Measurements from ENCODE around the gene MTCL1.

Gene MTCL1

GRCh38 chr18:8820396-8821082, 115.2 kb downstream of the MTCL1 start:
- Histone ChIP-seq H3K9ac (ENCODE audit: low read length) (no peak overlapping the region), H3K27me3 (ENCODE audit: insufficient read depth, low read length) (no peaks in the 10 kb centered on the region), H3K9me3 (ENCODE audit: low read length) (no peaks in the 10 kb centered on the region), H3K4me1 (ENCODE audit: insufficient read depth, low read length, severe bottlenecking) (no peaks in the 10 kb centered on the region), H3K27ac (ENCODE audit: low read depth, low read length, poor library complexity, severe bottlenecking) (no peak overlapping the region), H3K9me2 (ENCODE audit: low read depth, low read length) (no peaks in the 10 kb centered on the region), H3K4me3 (ENCODE audit: low read depth, low read length, poor library complexity, severe bottlenecking) (no peak overlapping the region), H3K4me2 (ENCODE audit: low read length) (no peak overlapping the region), H3K36me3 (ENCODE audit: insufficient read depth, low read length) (peaks cover 88% of the 10 kb centered on the region), H2AFZ (ENCODE audit: low read length) (no peak overlapping the region), H3K79me2 (ENCODE audit: insufficient read depth, low read length) (no peaks in the 10 kb centered on the region), H3F3A (ENCODE audit: insufficient read depth, low read length) (no peaks in the 10 kb centered on the region), H4K20me1 (ENCODE audit: insufficient read depth, low read length) (no peaks in the 10 kb centered on the region)
- TF ChIP-seq EZH2 (IDR thresholded peaks at IDR 0.05; ENCODE audit: borderline replicate concordance, low read length) (no peak), CTCF (IDR thresholded peaks at IDR 0.05; ENCODE audit: low read length) (no peak)

GRCh38 chr18:8821083-8821465, 115.7 kb downstream of the MTCL1 start:
- Histone ChIP-seq H3K9ac (ENCODE audit: low read length) (no peak overlapping the region), H3K4me2 (ENCODE audit: low read length) (no peak overlapping the region), H3K9me2 (ENCODE audit: low read depth, low read length) (no peaks in the 10 kb centered on the region), H3K79me2 (ENCODE audit: insufficient read depth, low read length) (no peaks in the 10 kb centered on the region), H3K4me3 (ENCODE audit: low read depth, low read length, poor library complexity, severe bottlenecking) (no peak overlapping the region), H3K9me3 (ENCODE audit: low read length) (no peaks in the 10 kb centered on the region), H3K4me1 (ENCODE audit: insufficient read depth, low read length, severe bottlenecking) (no peaks in the 10 kb centered on the region), H2AFZ (ENCODE audit: low read length) (no peak overlapping the region), H3K36me3 (ENCODE audit: insufficient read depth, low read length) (peaks cover 89% of the 10 kb centered on the region), H3F3A (ENCODE audit: insufficient read depth, low read length) (no peaks in the 10 kb centered on the region), H4K20me1 (ENCODE audit: insufficient read depth, low read length) (no peaks in the 10 kb centered on the region), H3K27ac (ENCODE audit: low read depth, low read length, poor library complexity, severe bottlenecking) (no peak overlapping the region), H3K27me3 (ENCODE audit: insufficient read depth, low read length) (no peaks in the 10 kb centered on the region)
- TF ChIP-seq EZH2 (IDR thresholded peaks at IDR 0.05; ENCODE audit: borderline replicate concordance, low read length) (no peak), CTCF (IDR thresholded peaks at IDR 0.05; ENCODE audit: low read length) (no peak)

GRCh38 chr18:8821531-8821930, 116.2 kb downstream of the MTCL1 start:
- Histone ChIP-seq H3K4me3 (ENCODE audit: low read depth, low read length, poor library complexity, severe bottlenecking) (no peak overlapping the region), H3K9ac (ENCODE audit: low read length) (no peak overlapping the region), H3K79me2 (ENCODE audit: insufficient read depth, low read length) (no peaks in the 10 kb centered on the region), H3K4me1 (ENCODE audit: insufficient read depth, low read length, severe bottlenecking) (no peaks in the 10 kb centered on the region), H3K36me3 (ENCODE audit: insufficient read depth, low read length) (peaks cover 88% of the 10 kb centered on the region), H3K9me2 (ENCODE audit: low read depth, low read length) (no peaks in the 10 kb centered on the region), H3K27me3 (ENCODE audit: insufficient read depth, low read length) (no peaks in the 10 kb centered on the region), H3K4me2 (ENCODE audit: low read length) (no peak overlapping the region), H3K27ac (ENCODE audit: low read depth, low read length, poor library complexity, severe bottlenecking) (no peak overlapping the region), H3F3A (ENCODE audit: insufficient read depth, low read length) (no peaks in the 10 kb centered on the region), H3K9me3 (ENCODE audit: low read length) (no peaks in the 10 kb centered on the region), H2AFZ (ENCODE audit: low read length) (no peak overlapping the region), H4K20me1 (ENCODE audit: insufficient read depth, low read length) (no peaks in the 10 kb centered on the region)
- TF ChIP-seq CTCF (IDR thresholded peaks at IDR 0.05; ENCODE audit: low read length) (no peak), EZH2 (IDR thresholded peaks at IDR 0.05; ENCODE audit: borderline replicate concordance, low read length) (no peak)
